ENCODE data around the gene PALD1. TPM values are rescaled to one million over a fixed set of nuclear protein-coding genes. Genes with fewer than 3 reads are reported as not detected.
A peak's percentile ranks its signal among the peaks of the same experiment; 100 is the strongest.

PALD1 gene
- polyA plus RNA-seq, 6 donors from 2014 or later: 0.49 to 1.9 (median 0.65) TPM; not detected in 1

- H3K4me3 Mint-ChIP-seq: no peak overlapping the region
- no peaks in the 10 kb centered on the region for H3K9me3 Mint-ChIP-seq
- peaks cover 0 to 5% (median 3%) of the 10 kb centered on the region in 3 donors for H3K4me1 Mint-ChIP-seq
- H3K27me3 Mint-ChIP-seq: peaks cover 5 to 9% (median 8%) of the 10 kb centered on the region in 3 donors
- DNase-seq (no peak), ATAC-seq (ENCODE audit: low read depth in 2 of 2) (no peak)
- no peaks in the 10 kb centered on the region for H3K36me3 Mint-ChIP-seq
- no peak overlapping the region for H3K27ac Mint-ChIP-seq
These were observed 119.6 kb downstream of the PALD1 start for GRCh38 chr10:70597856-70598815.

- Mint-ChIP-seq H3K27ac (peak overlapping the region in 1 of 6 donors; percentile 52), H3K4me3 (no peak overlapping the region), H3K4me1 (peaks cover 0 to 5% (median 3%) of the 10 kb centered on the region in 3 donors), H3K36me3 (no peaks in the 10 kb centered on the region), H3K9me3 (no peaks in the 10 kb centered on the region), H3K27me3 (peaks cover 5 to 9% (median 8%) of the 10 kb centered on the region in 3 donors)
- DNase-seq: no peak
- ATAC-seq (ENCODE audit: low read depth in 2 of 2): no peak
These were observed 120.3 kb downstream of the PALD1 start for GRCh38 chr10:70598857-70599295.

- DNase-seq (no peak), ATAC-seq (ENCODE audit: low read depth in 2 of 2) (no peak)
- H3K4me3 Mint-ChIP-seq: no peak overlapping the region
- no peaks in the 10 kb centered on the region for H3K36me3 Mint-ChIP-seq
- no peaks in the 10 kb centered on the region for H3K9me3 Mint-ChIP-seq
- peaks cover 5 to 9% (median 8%) of the 10 kb centered on the region in 3 donors for H3K27me3 Mint-ChIP-seq
- H3K4me1 Mint-ChIP-seq: peaks cover 0 to 5% (median 3%) of the 10 kb centered on the region in 3 donors
- H3K27ac Mint-ChIP-seq: no peak overlapping the region
These were observed 120.8 kb downstream of the PALD1 start for GRCh38 chr10:70599319-70599718.

DNA sequence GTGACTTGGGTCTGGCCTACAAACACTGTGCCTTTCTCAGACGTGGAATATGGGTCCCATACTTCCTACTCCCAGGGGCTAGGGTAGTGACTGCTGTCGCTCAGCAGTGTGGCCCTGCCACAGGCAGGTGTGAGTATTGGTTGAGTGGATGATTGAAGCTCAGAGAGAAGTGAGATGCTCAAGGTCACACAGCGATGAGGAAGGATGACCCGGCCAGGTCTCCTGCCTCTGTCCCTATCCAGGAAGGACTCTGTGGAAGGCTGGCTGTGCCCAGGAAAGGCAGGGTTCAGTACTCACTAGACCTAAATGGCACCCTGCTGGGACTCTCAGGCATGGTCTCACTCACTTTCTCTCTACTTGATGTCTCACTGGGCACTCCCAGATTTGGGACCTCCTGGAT is 121.2 kb downstream of the PALD1 start:
- peaks cover 0 to 3% (median 3%) of the 10 kb centered on the region in 3 donors for H3K4me1 Mint-ChIP-seq
- no peaks in the 10 kb centered on the region for H3K36me3 Mint-ChIP-seq
- peaks cover 4 to 6% (median 4%) of the 10 kb centered on the region in 3 donors for H3K27me3 Mint-ChIP-seq
- no peaks in the 10 kb centered on the region for H3K9me3 Mint-ChIP-seq
- H3K27ac Mint-ChIP-seq: no peak overlapping the region
- ATAC-seq (ENCODE audit: low read depth in 2 of 2) (no peak), DNase-seq (no peak)
- H3K4me3 Mint-ChIP-seq: no peak overlapping the region

GRCh38 chr10:70600512-70601395 is 122.2 kb downstream of the PALD1 start:
- Mint-ChIP-seq H3K4me3 (no peak overlapping the region), H3K9me3 (no peaks in the 10 kb centered on the region), H3K4me1 (peaks cover 0 to 3% (median 0%) of the 10 kb centered on the region in 3 donors), H3K27ac (no peak overlapping the region), H3K27me3 (no peaks in the 10 kb centered on the region), H3K36me3 (no peaks in the 10 kb centered on the region)
- ATAC-seq (ENCODE audit: low read depth in 2 of 2): no peak
- no peak for DNase-seq

DNA sequence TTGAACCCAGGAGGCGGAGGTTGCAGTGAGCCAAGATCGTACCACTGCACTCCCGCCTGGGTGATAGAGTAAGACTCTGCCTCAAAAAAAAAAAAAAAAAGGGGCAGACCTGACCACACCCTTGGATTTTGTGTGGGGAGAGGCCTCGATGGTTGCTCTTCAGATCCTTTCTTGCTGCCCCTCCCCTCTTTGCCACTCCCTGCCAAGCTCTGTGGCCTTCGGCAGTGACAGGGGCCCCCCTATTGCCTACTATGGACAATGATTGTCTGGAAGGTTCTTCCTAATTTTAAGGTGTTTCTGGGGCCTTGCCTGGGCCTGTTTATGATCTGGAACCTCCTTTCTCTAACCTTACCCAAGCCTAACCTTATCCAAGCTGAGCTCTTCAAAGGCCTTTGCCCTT is 123.2 kb downstream of the PALD1 start:
- no peak for ATAC-seq (ENCODE audit: low read depth in 2 of 2)
- H3K4me3 Mint-ChIP-seq: no peak overlapping the region
- no peaks in the 10 kb centered on the region for H3K36me3 Mint-ChIP-seq
- no peaks in the 10 kb centered on the region for H3K9me3 Mint-ChIP-seq
- peaks cover 0 to 3% (median 0%) of the 10 kb centered on the region in 3 donors for H3K4me1 Mint-ChIP-seq
- DNase-seq: no peak
- H3K27me3 Mint-ChIP-seq: no peaks in the 10 kb centered on the region
- no peak overlapping the region for H3K27ac Mint-ChIP-seq

GRCh38 chr10:70602665-70603448 is 124.3 kb downstream of the PALD1 start, which contains the start of gene PRF1:
Gene PRF1, minus strand, starts transcription at chr10:70602741. Its CDS starts 1,839 bp downstream, at chr10:70600902.
- Mint-ChIP-seq H3K27me3 (no peaks in the 10 kb centered on the region), H3K4me3 (no peak within 1 kb of the TSS), H3K27ac (no peak within 1 kb of the TSS), H3K36me3 (no peaks in the 10 kb centered on the region), H3K4me1 (peaks cover 0 to 3% (median 0%) of the 10 kb centered on the region in 3 donors), H3K9me3 (peaks cover 0 to 6% (median 0%) of the 10 kb centered on the region in 7 donors)
- ATAC-seq (ENCODE audit: low read depth in 2 of 2) (no peak), DNase-seq (no peak)

DNA sequence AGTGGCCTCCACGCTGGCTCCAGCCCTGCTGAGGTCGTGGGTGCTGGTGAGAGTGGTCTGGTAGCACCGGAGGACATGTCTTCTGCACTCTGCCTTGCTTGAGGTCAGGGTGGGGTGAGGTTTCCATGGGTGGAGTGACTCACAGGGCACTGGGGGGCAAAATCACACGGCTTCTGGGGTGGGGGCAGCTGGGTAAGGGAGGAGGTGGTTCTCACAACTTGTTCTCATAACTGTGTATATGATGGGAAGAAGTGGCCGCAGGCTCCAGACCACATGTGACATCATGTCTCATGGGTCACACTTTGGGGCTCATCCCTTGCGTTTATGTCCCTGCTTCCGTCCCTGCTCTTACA is 124.9 kb downstream of the PALD1 start:
- Mint-ChIP-seq H3K4me1 (peaks cover 0 to 3% (median 0%) of the 10 kb centered on the region in 3 donors), H3K36me3 (no peaks in the 10 kb centered on the region), H3K4me3 (peak overlapping the region in 1 of 8 donors; percentile 45), H3K27ac (no peak overlapping the region), H3K27me3 (no peaks in the 10 kb centered on the region), H3K9me3 (peaks cover 0 to 6% (median 0%) of the 10 kb centered on the region in 7 donors)
- DNase-seq (no peak), ATAC-seq (ENCODE audit: low read depth in 2 of 2) (no peak)

- no peak for DNase-seq
- no peak overlapping the region for H3K27ac Mint-ChIP-seq
- H3K27me3 Mint-ChIP-seq: no peaks in the 10 kb centered on the region
- no peaks in the 10 kb centered on the region for H3K36me3 Mint-ChIP-seq
- ATAC-seq (ENCODE audit: low read depth in 2 of 2): no peak
- no peak overlapping the region for H3K4me3 Mint-ChIP-seq
- peaks cover 0 to 3% (median 0%) of the 10 kb centered on the region in 3 donors for H3K4me1 Mint-ChIP-seq
- H3K9me3 Mint-ChIP-seq: peaks cover 0 to 6% (median 0%) of the 10 kb centered on the region in 7 donors
These were observed 125.5 kb downstream of the PALD1 start for GRCh38 chr10:70604106-70604505.

DNA sequence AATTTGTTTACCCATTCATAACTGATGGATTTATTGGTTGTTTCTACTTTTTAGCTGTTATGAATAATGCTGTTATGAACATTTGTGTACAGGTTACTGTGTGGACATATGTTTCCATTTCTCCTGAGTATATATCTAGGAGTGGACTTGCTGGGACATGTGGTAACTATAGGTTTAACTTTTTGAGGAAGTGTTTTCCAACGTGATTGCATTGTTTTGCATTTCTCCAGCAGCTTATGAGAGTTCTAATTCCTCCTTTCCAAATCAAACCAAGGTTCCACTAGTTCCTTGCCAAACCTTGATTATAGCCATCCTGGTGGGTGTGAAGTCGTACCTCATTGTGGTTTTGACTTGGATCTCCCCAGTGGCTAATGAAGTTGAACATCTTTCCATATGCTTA is 126.6 kb downstream of the PALD1 start:
- Mint-ChIP-seq H3K4me3 (no peak overlapping the region), H3K9me3 (peaks cover 0 to 6% (median 0%) of the 10 kb centered on the region in 7 donors), H3K4me1 (peaks cover 0 to 3% (median 0%) of the 10 kb centered on the region in 3 donors), H3K27me3 (no peaks in the 10 kb centered on the region), H3K27ac (no peak overlapping the region), H3K36me3 (no peaks in the 10 kb centered on the region)
- no peak for DNase-seq
- no peak for ATAC-seq (ENCODE audit: low read depth in 2 of 2)

GRCh38 chr10:70607936-70608335 is 129.4 kb downstream of the PALD1 start:
- Mint-ChIP-seq H3K9me3 (peaks cover 0 to 14% (median 4%) of the 10 kb centered on the region in 7 donors), H3K4me1 (no peaks in the 10 kb centered on the region), H3K27me3 (no peaks in the 10 kb centered on the region), H3K4me3 (no peak overlapping the region), H3K36me3 (no peaks in the 10 kb centered on the region), H3K27ac (no peak overlapping the region)
- DNase-seq: no peak
- no peak for ATAC-seq (ENCODE audit: low read depth in 2 of 2)

DNA sequence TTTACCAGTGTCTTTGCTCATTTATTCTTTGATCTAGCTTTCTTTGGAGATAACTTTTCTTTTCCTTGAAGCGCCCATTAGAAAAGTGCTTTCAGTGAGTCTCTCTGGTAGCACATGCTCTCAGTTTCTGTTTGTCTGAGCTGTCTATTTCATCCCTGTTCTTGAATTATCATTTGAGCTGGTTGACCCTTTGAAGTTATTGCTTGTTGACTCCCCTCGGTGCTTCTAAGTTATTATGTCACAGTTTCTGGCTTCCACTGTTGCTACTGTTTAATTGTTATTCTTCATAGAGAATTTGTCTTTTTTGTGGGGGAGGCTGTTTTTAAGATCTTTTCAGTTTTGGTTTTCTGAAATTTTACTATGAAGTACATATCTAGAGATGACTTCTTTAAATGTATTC is 135.4 kb downstream of the PALD1 start:
- Mint-ChIP-seq H3K4me1 (peaks cover 0 to 5% (median 0%) of the 10 kb centered on the region in 3 donors), H3K9me3 (peaks cover 0 to 13% (median 4%) of the 10 kb centered on the region in 7 donors), H3K4me3 (no peak overlapping the region), H3K36me3 (peaks cover 4 to 5% of the 10 kb centered on the region in 2 donors), H3K27me3 (peaks cover 3 to 26% (median 11%) of the 10 kb centered on the region in 3 donors), H3K27ac (no peak overlapping the region)
- ATAC-seq (ENCODE audit: low read depth in 2 of 2): no peak
- no peak for DNase-seq
